C4-2B (cell line): ENCODE results near the gene DNPH1.

Experiments used
- H3K27ac ChIP-seq: fragments of 450-650 bp; 2 replicates; pipeline ENCODE4 v1.5.1; 2017
- ZFX ChIP-seq: fragments of 450-650 bp; IDR thresholded peaks from 2 replicates; pipeline ENCODE4 v1.6.1; 2017
- TF ChIP-seq, protein P1 (sequence below): fragments of 450-650 bp; conservative IDR thresholded peaks from 2 replicates; pipeline ENCODE4 v1.5.1; 2017; ENCODE audit warnings: mild to moderate bottlenecking

DNPH1 gene

DNA sequence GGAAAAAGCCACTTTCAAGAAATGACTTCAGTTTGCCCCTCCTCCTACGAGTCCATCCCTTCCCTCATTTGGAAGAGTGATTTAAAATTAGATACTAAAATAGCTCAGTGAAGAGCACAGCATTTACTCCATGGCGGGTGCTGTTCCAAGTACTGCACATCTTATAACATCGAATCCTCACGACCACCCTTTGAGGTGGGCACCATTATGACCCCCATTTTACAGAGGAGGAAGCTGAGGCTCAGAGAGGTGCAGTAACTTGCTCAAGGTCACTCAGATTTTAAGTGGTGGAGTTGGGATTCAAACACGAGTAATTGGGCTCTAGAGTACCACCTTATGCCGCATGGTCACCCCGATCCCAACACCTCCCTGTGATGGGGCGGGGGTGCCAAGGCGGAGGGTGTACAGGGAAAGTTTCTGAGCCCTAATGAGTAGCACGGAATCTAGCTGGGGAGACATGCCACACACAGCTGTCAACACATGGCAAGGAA is 39.5 kb upstream of the DNPH1 start:
- TF ChIP-seq ZFX, result no peak
- TF ChIP-seq, protein P1, sequence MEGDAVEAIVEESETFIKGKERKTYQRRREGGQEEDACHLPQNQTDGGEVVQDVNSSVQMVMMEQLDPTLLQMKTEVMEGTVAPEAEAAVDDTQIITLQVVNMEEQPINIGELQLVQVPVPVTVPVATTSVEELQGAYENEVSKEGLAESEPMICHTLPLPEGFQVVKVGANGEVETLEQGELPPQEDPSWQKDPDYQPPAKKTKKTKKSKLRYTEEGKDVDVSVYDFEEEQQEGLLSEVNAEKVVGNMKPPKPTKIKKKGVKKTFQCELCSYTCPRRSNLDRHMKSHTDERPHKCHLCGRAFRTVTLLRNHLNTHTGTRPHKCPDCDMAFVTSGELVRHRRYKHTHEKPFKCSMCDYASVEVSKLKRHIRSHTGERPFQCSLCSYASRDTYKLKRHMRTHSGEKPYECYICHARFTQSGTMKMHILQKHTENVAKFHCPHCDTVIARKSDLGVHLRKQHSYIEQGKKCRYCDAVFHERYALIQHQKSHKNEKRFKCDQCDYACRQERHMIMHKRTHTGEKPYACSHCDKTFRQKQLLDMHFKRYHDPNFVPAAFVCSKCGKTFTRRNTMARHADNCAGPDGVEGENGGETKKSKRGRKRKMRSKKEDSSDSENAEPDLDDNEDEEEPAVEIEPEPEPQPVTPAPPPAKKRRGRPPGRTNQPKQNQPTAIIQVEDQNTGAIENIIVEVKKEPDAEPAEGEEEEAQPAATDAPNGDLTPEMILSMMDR, result no peak
- H3K27ac ChIP-seq, result no peak overlapping the region

DNA sequence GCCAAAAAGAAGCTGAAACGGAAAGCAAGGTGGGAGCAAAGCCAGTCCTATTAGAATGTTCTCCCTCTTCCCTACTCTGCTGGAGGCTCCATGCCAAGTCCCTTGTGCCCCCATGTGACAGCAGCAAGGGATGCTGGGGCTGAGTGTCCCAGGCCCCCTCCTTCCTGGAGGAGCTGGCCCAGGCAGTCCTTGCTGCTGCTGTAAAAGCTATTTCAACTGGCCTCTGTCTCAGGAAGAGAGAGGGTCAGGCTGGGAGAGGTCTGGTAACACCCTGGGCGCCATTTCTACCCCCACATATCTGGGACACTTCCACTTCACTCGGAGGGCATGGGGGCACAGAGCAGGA is 39.0 kb upstream of the DNPH1 start:
- no peak overlapping the region for H3K27ac ChIP-seq
- TF ChIP-seq, protein P1, result no peak
- TF ChIP-seq ZFX, result no peak

DNA sequence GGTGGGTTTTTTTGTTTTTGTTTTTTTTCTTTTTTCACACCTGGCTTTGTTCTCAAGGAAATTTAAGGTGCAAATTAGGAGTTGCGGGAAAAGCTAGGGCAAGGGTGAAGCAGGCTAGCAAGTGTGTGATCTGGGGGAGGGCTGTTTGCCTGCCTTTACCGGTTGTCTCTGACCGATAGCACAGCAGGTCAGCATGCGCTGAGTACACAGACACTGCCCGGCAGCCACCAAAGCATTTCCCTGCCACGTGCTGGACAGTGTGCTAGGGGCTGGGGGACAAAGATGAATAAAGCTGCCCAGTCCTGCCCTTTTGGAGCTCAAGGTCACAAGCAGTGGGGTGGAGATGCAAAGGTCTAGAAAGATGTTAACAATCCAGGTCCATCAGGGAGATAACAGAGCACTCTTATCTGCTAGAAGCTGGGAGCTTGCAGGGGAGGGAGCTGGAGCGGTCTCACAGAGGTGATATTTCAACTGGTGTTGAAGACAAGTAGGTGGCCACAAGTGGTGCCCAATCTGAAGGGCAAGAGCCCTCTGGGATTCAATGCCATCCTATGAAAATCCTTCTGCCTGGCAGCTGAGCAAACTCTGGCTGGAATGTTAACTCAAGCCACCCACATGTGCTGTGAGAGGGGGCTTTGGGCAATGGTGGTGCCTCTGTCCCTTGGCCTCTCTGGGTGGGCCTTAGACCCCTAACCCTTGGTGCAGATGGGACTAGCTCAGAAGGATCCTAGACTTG is 38.5 kb upstream of the DNPH1 start:
- TF ChIP-seq, protein P1, result no peak
- TF ChIP-seq ZFX, result no peak
- no peak overlapping the region for H3K27ac ChIP-seq

DNA sequence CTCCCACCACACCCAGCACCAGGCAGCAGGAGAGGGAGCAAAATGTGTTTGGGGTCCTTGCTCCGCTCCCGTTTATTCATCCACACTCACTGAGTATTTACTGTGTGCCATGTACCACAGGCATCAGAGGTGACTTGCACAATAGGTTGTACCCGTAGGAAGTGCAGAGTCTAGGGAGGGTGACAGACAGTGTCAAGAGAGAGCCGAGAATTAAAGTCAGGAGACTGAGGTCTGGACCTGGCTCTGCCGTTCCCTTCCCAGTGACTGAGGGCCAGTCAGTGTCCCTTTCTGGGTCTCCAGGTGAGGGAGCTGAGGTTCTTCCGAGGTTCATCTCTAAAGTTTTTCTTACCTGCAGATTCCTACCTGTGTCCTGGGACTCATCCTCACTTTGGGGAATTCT is 36.3 kb upstream of the DNPH1 start:
- TF ChIP-seq, protein P1, result no peak
- no peak for TF ChIP-seq ZFX
- no peak overlapping the region for H3K27ac ChIP-seq

DNA sequence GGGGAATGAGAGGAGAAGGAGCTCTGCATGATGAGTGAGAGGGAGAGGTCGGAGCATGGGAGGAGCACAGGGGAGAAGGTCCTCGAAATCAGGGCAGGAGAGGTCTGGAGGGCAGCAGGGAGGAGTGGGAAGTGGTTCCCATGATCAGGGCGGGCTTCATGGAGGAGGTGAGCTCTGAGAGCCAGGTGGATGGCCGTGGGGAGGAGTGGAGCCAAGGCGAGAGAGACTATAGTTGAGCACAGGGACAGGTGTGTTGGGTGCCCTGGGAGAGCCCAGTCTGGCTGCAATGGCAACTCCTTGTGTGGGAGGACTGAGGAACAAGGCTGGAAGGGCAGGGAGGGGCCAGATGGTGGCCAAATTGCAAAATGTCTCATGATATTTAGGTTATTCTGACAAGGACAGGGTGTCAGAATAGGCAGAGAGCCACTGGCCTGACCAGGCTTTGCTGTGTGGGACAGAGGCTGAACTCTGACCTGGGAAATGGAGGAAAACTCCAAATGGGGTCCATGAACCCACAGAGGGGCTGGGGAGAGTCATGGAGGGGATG is 35.4 kb upstream of the DNPH1 start:
- no peak overlapping the region for H3K27ac ChIP-seq
- TF ChIP-seq, protein P1, result no peak
- TF ChIP-seq ZFX, result no peak

DNA sequence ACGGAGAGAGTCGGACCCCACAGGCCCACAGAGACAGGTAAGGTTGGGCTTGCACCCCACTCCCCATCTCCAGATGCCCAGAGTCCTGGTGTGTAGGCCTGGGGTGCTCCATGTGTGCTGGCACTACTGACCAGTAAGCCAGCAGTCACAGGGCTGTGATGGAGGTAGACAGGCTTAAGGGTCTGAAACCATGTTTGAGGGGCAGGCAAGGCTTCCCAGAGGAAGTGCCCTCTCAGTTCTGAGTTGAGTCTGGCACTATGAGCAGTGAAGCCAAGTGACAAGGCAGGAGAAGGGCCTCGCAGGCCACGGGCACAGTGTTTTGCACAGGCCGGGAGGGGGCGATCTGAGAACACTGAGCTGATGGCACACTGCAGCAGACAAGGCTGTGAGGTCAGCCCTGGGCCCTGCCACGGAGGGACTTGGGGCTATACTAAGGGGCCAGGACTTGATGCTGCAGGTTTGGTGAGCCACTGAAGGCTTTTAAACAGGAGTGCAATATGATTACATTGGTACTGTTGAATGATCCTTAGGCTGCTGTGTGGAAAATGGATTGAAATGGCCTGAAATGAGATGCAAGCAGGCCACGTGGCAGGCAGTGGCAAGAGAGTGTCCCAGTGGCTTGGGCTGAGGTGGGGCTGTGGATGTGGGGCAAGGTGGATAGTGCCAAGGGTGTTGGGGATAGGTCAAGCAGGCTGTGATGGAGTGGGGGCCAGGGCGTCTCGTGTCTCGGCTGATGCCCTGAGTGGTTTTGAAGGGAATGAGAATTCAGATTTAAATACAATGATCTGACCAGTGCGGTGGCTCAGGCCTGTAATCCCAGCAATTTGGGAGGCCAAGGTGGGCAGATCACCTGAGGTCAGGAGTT is 34.3 kb upstream of the DNPH1 start:
- TF ChIP-seq ZFX, result no peak
- TF ChIP-seq, protein P1, result peak; percentile 93
- no peak overlapping the region for H3K27ac ChIP-seq
